LNCaP clone FGC (cell line): ENCODE measurements around the gene SAMD4B.

Experiments
- DNase-seq: peaks from one replicate; pipeline ENCODE4 v3.0.0-alpha.2; 2011; ENCODE audit warnings: low read depth
- H3K4me3 ChIP-seq: 2 replicates; pipeline ENCODE4 v1.5.1; 2011; ENCODE audit warnings: mild to moderate bottlenecking, low read depth, low read length, control low read depth
- CTCF ChIP-seq: IDR thresholded peaks from 2 replicates; pipeline ENCODE4 v1.5.1; 2012; ENCODE audit warnings: mild to moderate bottlenecking; ENCODE audit not compliant: control insufficient read depth, insufficient read depth; ENCODE audit errors: extremely low read depth

SAMD4B gene

DNA sequence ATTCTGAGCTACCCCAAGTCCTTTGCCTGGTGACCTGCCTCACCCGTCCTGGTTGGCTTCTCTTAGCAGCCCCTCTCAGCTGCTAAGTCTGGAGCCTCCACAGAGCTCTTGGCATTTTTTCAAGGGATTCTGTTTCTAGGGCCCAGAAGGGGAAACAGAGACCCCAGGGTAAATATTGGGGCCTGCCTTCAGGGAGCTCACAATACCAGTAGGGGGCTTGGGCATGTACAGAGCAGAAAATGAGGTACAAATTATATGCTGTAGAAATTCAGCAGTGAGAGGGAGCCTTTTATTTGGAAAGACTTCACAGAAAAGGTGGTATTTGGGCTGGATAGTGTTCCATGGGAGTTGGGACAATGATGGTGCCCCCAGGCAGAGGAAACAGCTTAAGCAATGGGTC is 3.7 kb downstream of the SAMD4B start:
- no peak overlapping the region for H3K4me3 ChIP-seq
- TF ChIP-seq CTCF = no peak
- no peak for DNase-seq

DNA sequence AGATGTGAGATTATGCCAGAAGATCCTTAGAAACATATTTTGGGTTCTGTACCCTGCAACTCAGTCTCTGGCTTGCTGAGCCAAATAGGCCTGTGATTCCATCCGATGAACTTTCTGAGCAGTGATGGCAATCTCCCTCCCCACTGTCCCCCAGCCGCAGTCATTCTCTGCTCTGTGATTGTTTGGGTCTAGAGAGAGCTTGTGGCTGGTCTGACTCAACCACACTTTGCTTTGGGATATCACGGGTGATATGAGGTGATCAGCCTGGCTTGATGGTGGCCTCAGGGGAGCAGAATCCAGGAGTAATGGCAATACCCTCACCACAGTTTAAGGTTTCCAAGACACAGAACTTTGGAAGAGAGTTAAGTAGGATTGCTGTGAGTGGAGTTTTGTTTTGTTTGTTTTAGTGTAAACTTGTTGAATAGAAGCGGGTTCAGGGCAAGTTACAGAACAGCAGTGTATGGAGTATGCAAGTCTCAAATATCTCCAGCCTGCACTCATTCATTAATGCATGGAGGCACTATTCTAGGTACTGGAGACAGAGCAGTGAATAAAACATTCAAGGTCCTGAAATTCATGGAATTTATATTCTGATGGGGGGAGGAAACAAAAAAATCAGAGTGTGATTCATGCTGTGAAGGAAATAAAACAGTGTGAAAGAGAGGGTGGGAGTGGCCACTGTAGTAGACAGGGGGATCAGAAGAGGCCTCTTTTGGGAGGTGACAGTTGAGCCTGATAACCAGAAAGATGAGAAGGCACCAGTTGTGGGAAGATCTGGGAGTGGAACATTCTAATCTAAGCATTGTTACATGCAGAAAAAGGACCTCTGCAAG is 5.3 kb downstream of the SAMD4B start:
- H3K4me3 ChIP-seq = no peak overlapping the region
- no peak for DNase-seq
- no peak for TF ChIP-seq CTCF

DNA sequence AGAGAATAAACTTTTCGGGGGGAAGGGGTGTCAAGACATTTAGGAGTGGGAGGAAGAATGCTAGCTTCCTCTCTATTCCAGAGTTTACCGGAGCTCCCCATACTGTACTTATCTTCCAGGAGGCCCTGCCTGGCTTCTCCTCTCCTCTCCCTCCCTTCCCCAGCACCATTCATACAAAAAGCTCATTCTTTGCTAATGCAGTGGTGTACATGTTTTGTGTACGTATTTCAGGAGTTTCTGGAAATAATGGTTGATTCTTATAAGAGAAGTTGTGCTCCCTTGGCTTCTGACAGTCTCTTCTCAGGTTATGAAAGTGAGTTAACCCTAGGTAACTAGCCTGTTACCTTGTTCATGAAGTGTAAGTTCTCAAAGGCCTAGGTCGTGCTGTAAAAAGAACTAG is 7.1 kb downstream of the SAMD4B start:
- TF ChIP-seq CTCF = no peak
- DNase-seq = no peak
- no peak overlapping the region for H3K4me3 ChIP-seq

DNA sequence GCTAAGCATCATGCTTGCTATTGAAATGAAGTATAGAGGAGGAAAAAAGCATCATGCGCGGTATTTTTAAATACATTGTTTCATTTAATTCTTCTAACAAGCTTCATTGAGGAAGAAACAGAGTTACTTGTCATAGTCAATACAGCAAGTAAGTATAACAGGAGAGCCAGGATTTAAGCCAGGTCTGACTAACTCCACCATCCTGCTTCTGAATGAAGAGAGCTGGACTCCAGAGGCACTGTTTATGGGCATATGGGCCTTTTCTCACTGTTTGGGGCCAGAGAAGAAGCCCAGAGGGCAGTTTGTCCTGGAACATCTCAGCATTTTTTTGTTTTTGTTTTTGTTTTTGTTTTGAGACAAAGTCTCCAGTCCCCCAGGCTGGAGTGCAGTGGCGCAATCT is 7.9 kb downstream of the SAMD4B start:
- no peak for TF ChIP-seq CTCF
- H3K4me3 ChIP-seq = no peak overlapping the region
- no peak for DNase-seq

DNA sequence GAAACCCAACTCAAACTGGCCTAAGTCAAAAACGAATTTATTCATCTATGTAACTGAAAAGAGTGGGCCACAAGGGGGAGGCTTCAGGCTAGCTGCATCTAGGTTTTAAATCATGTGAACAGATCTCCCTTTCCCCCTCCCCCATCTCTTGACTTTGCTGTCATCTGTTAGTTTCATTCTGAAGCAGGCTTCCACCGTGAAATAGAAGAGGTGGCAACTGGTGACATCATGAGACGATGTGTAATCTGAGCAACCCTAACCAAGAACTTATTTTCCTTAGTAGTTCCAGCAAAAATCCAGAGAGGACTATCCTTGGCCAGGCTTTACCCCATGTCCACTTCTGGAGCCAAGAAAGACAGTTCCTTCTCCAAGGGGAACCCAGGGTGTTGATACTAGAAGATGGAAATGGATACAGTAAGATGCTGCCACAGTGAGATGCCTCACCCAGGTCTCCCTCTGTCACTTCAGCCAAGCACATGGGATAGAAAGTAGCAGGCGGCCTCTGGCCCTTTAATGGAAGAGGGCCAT is 9.4 kb downstream of the SAMD4B start:
- TF ChIP-seq CTCF = no peak
- no peak overlapping the region for H3K4me3 ChIP-seq
- DNase-seq = no peak

GRCh38 chr19:39352381-39353255 is 10.4 kb downstream of the SAMD4B start:
- no peak for DNase-seq
- no peak for TF ChIP-seq CTCF
- no peak overlapping the region for H3K4me3 ChIP-seq
